Osteocyte (in vitro differentiated cells): ENCODE results near the gene GJB2. TPM values are rescaled to one million over a fixed set of nuclear protein-coding genes. Genes with fewer than 3 reads are reported as not detected.

ENCODE experiments used
- DNase-seq: peaks from one replicate; pipeline ENCODE4 v3.0.0; 2021; ENCODE audit warnings: mixed read lengths; ENCODE audit not compliant: unreplicated experiment; ENCODE audit errors: extremely low spot score
- H3K27ac Mint-ChIP-seq: one replicate; pipeline ENCODE4 v1.8.0; 2021; ENCODE audit warnings: mild to moderate bottlenecking, mixed read lengths; ENCODE audit not compliant: unreplicated experiment
- H3K27me3 Mint-ChIP-seq: one replicate; pipeline ENCODE4 v1.8.0; 2021; ENCODE audit warnings: mixed read lengths; ENCODE audit not compliant: unreplicated experiment
- H3K36me3 Mint-ChIP-seq: one replicate; pipeline ENCODE4 v1.8.0; 2021; ENCODE audit warnings: mixed read lengths; ENCODE audit not compliant: unreplicated experiment
- H3K4me1 Mint-ChIP-seq: one replicate; pipeline ENCODE4 v1.8.0; 2021; ENCODE audit warnings: mixed read lengths; ENCODE audit not compliant: unreplicated experiment
- H3K4me3 Mint-ChIP-seq: one replicate; pipeline ENCODE4 v1.8.0; 2021; ENCODE audit warnings: mild to moderate bottlenecking, moderate library complexity, mixed read lengths; ENCODE audit not compliant: unreplicated experiment
- H3K9me3 Mint-ChIP-seq: one replicate; pipeline ENCODE4 v1.8.0; 2021; ENCODE audit warnings: mixed read lengths; ENCODE audit not compliant: unreplicated experiment
- CTCF ChIP-seq: fragments of 200-600 bp; sonication (generic); IDR thresholded peaks from 2 replicates; pipeline ENCODE4 v1.5.0; 2021; ENCODE audit warnings: antibody characterized with exemption, mild to moderate bottlenecking, moderate library complexity
- total RNA-seq: library from RNA; stranded (reverse); gene quantifications from 2 replicates; pipeline ENCODE4 v1.2.1, GENCODE V29; 2021

GJB2 gene
- total RNA-seq, 1 donor from 2014 or later, result 0.27 TPM

- Mint-ChIP-seq H3K4me1 (no peaks in the 10 kb centered on the region), H3K9me3 (no peaks in the 10 kb centered on the region), H3K27me3 (peaks cover 80% of the 10 kb centered on the region), H3K27ac (no peak overlapping the region), H3K36me3 (no peaks in the 10 kb centered on the region), H3K4me3 (no peak overlapping the region)
- peak; percentile 74 for DNase-seq
- TF ChIP-seq CTCF, result no peak
Observed at GRCh38 chr13:20151016-20151415, 41.7 kb downstream of the GJB2 start.

GRCh38 chr13:20150561-20150960, 42.2 kb downstream of the GJB2 start:
- DNase-seq, result peak; percentile 78
- Mint-ChIP-seq H3K27ac (no peak overlapping the region), H3K4me3 (no peak overlapping the region), H3K36me3 (no peaks in the 10 kb centered on the region), H3K9me3 (no peaks in the 10 kb centered on the region), H3K4me1 (no peaks in the 10 kb centered on the region), H3K27me3 (peaks cover 81% of the 10 kb centered on the region)
- no peak for TF ChIP-seq CTCF

- Mint-ChIP-seq H3K4me1 (no peaks in the 10 kb centered on the region), H3K27me3 (peaks cover 81% of the 10 kb centered on the region), H3K4me3 (no peak overlapping the region), H3K9me3 (no peaks in the 10 kb centered on the region), H3K36me3 (no peaks in the 10 kb centered on the region), H3K27ac (no peak overlapping the region)
- peak; percentile 51 for DNase-seq
- no peak for TF ChIP-seq CTCF
Observed at GRCh38 chr13:20149762-20150161, 43.0 kb downstream of the GJB2 start.

- Mint-ChIP-seq H3K9me3 (no peaks in the 10 kb centered on the region), H3K27me3 (peaks cover 70% of the 10 kb centered on the region), H3K4me3 (no peak overlapping the region), H3K4me1 (no peaks in the 10 kb centered on the region), H3K27ac (no peak overlapping the region), H3K36me3 (no peaks in the 10 kb centered on the region)
- no peak for TF ChIP-seq CTCF
- peak; percentile 76 for DNase-seq
Observed at GRCh38 chr13:20148501-20149183, 44.1 kb downstream of the GJB2 start.

GRCh38 chr13:20146381-20146780, 46.4 kb downstream of the GJB2 start:
- H3K36me3 Mint-ChIP-seq, result no peaks in the 10 kb centered on the region
- H3K4me1 Mint-ChIP-seq, result no peaks in the 10 kb centered on the region
- peak; percentile 53 for DNase-seq
- peaks cover 57% of the 10 kb centered on the region for H3K27me3 Mint-ChIP-seq
- no peak overlapping the region for H3K27ac Mint-ChIP-seq
- TF ChIP-seq CTCF, result no peak
- no peaks in the 10 kb centered on the region for H3K9me3 Mint-ChIP-seq
- H3K4me3 Mint-ChIP-seq, result no peak overlapping the region
